ENCODE measurements around the gene TTF2.

The TTF2 gene

GRCh38 chr1:117061986-117062415 lies 1.9 kb downstream of the TTF2 start:
- no peak overlapping the region for H3K4me3 ChIP-seq (ENCODE audit: insufficient read depth, low read depth, low read length)
- no peaks in the 10 kb centered on the region for H3K36me3 ChIP-seq (ENCODE audit: control insufficient read depth, insufficient read depth, low read length)
- H3K27ac ChIP-seq (ENCODE audit: insufficient read depth, low read depth, low read length, poor library complexity, severe bottlenecking) = no peak overlapping the region
- peaks cover 2% of the 10 kb centered on the region for H3K4me1 ChIP-seq (ENCODE audit: control insufficient read depth, insufficient read depth, low read length)
- no peaks in the 10 kb centered on the region for H3K27me3 ChIP-seq (ENCODE audit: control insufficient read depth, insufficient read depth, low read length, poor library complexity, severe bottlenecking)
- WGBS, 2 experiments = 87 to 96% methylated on average over 2 of the region's 2 CpGs
- no peaks in the 10 kb centered on the region for H3K9me3 ChIP-seq (ENCODE audit: control insufficient read depth, low read length)

- Histone ChIP-seq H3K36me3 (ENCODE audit: control insufficient read depth, insufficient read depth, low read length) (no peaks in the 10 kb centered on the region), H3K27me3 (ENCODE audit: control insufficient read depth, insufficient read depth, low read length, poor library complexity, severe bottlenecking) (no peaks in the 10 kb centered on the region), H3K27ac (ENCODE audit: insufficient read depth, low read depth, low read length, poor library complexity, severe bottlenecking) (no peak overlapping the region), H3K4me1 (ENCODE audit: control insufficient read depth, insufficient read depth, low read length) (no peaks in the 10 kb centered on the region), H3K9me3 (ENCODE audit: control insufficient read depth, low read length) (no peaks in the 10 kb centered on the region), H3K4me3 (ENCODE audit: insufficient read depth, low read depth, low read length) (no peak overlapping the region)
- WGBS, 2 experiments = 93% methylated on average over 6 of the region's 6 CpGs
Measured at GRCh38 chr1:117066367-117066766, 6.2 kb downstream of the TTF2 start.

GRCh38 chr1:117067533-117068370 lies 7.6 kb downstream of the TTF2 start:
- Histone ChIP-seq H3K4me3 (ENCODE audit: insufficient read depth, low read depth, low read length) (no peak overlapping the region), H3K9me3 (ENCODE audit: control insufficient read depth, low read length) (no peaks in the 10 kb centered on the region), H3K4me1 (ENCODE audit: control insufficient read depth, insufficient read depth, low read length) (no peaks in the 10 kb centered on the region), H3K36me3 (ENCODE audit: control insufficient read depth, insufficient read depth, low read length) (no peaks in the 10 kb centered on the region), H3K27me3 (ENCODE audit: control insufficient read depth, insufficient read depth, low read length, poor library complexity, severe bottlenecking) (no peaks in the 10 kb centered on the region), H3K27ac (ENCODE audit: insufficient read depth, low read depth, low read length, poor library complexity, severe bottlenecking) (no peak overlapping the region)
- WGBS, 2 experiments = 82 to 84% methylated on average over 6 of the region's 6 CpGs

- no peaks in the 10 kb centered on the region for H3K27me3 ChIP-seq (ENCODE audit: control insufficient read depth, insufficient read depth, low read length, poor library complexity, severe bottlenecking)
- no peak overlapping the region for H3K4me3 ChIP-seq (ENCODE audit: insufficient read depth, low read depth, low read length)
- no peak overlapping the region for H3K27ac ChIP-seq (ENCODE audit: insufficient read depth, low read depth, low read length, poor library complexity, severe bottlenecking)
- H3K9me3 ChIP-seq (ENCODE audit: control insufficient read depth, low read length) = no peaks in the 10 kb centered on the region
- no peaks in the 10 kb centered on the region for H3K36me3 ChIP-seq (ENCODE audit: control insufficient read depth, insufficient read depth, low read length)
- H3K4me1 ChIP-seq (ENCODE audit: control insufficient read depth, insufficient read depth, low read length) = no peaks in the 10 kb centered on the region
- WGBS, 2 experiments = 88 to 89% methylated on average over 5 of the region's 5 CpGs
Measured at GRCh38 chr1:117068580-117068979, 8.5 kb downstream of the TTF2 start.

- Histone ChIP-seq H3K36me3 (ENCODE audit: control insufficient read depth, insufficient read depth, low read length) (no peaks in the 10 kb centered on the region), H3K9me3 (ENCODE audit: control insufficient read depth, low read length) (no peaks in the 10 kb centered on the region), H3K27me3 (ENCODE audit: control insufficient read depth, insufficient read depth, low read length, poor library complexity, severe bottlenecking) (no peaks in the 10 kb centered on the region), H3K27ac (ENCODE audit: insufficient read depth, low read depth, low read length, poor library complexity, severe bottlenecking) (no peak overlapping the region), H3K4me3 (ENCODE audit: insufficient read depth, low read depth, low read length) (no peak overlapping the region), H3K4me1 (ENCODE audit: control insufficient read depth, insufficient read depth, low read length) (no peaks in the 10 kb centered on the region)
- 97% methylated on average over 4 of the region's 4 CpGs for WGBS, 2 experiments
Measured at GRCh38 chr1:117069220-117069844, 9.2 kb downstream of the TTF2 start.

- no peaks in the 10 kb centered on the region for H3K9me3 ChIP-seq (ENCODE audit: control insufficient read depth, low read length)
- peaks cover 4% of the 10 kb centered on the region for H3K36me3 ChIP-seq (ENCODE audit: control insufficient read depth, insufficient read depth, low read length)
- no peak overlapping the region for H3K4me3 ChIP-seq (ENCODE audit: insufficient read depth, low read depth, low read length)
- H3K4me1 ChIP-seq (ENCODE audit: control insufficient read depth, insufficient read depth, low read length) = no peaks in the 10 kb centered on the region
- H3K27me3 ChIP-seq (ENCODE audit: control insufficient read depth, insufficient read depth, low read length, poor library complexity, severe bottlenecking) = no peaks in the 10 kb centered on the region
- H3K27ac ChIP-seq (ENCODE audit: insufficient read depth, low read depth, low read length, poor library complexity, severe bottlenecking) = no peak overlapping the region
- WGBS, 2 experiments = 94 to 100% methylated on average over 2 of the region's 2 CpGs
Measured at GRCh38 chr1:117070124-117070523, 10.0 kb downstream of the TTF2 start.

- H3K4me3 ChIP-seq (ENCODE audit: insufficient read depth, low read depth, low read length) = no peak overlapping the region
- no peak overlapping the region for H3K27ac ChIP-seq (ENCODE audit: insufficient read depth, low read depth, low read length, poor library complexity, severe bottlenecking)
- no peaks in the 10 kb centered on the region for H3K9me3 ChIP-seq (ENCODE audit: control insufficient read depth, low read length)
- WGBS, 2 experiments = 96 to 97% methylated on average over 5 of the region's 5 CpGs
- no peaks in the 10 kb centered on the region for H3K4me1 ChIP-seq (ENCODE audit: control insufficient read depth, insufficient read depth, low read length)
- H3K27me3 ChIP-seq (ENCODE audit: control insufficient read depth, insufficient read depth, low read length, poor library complexity, severe bottlenecking) = no peaks in the 10 kb centered on the region
- H3K36me3 ChIP-seq (ENCODE audit: control insufficient read depth, insufficient read depth, low read length) = peaks cover 42% of the 10 kb centered on the region
Measured at GRCh38 chr1:117076648-117077047, 16.5 kb downstream of the TTF2 start.

GRCh38 chr1:117077267-117077666 lies 17.1 kb downstream of the TTF2 start:
- no peaks in the 10 kb centered on the region for H3K4me1 ChIP-seq (ENCODE audit: control insufficient read depth, insufficient read depth, low read length)
- WGBS, 2 experiments = 92 to 97% methylated on average over 3 of the region's 3 CpGs
- H3K9me3 ChIP-seq (ENCODE audit: control insufficient read depth, low read length) = no peaks in the 10 kb centered on the region
- H3K27ac ChIP-seq (ENCODE audit: insufficient read depth, low read depth, low read length, poor library complexity, severe bottlenecking) = no peak overlapping the region
- H3K27me3 ChIP-seq (ENCODE audit: control insufficient read depth, insufficient read depth, low read length, poor library complexity, severe bottlenecking) = no peaks in the 10 kb centered on the region
- H3K4me3 ChIP-seq (ENCODE audit: insufficient read depth, low read depth, low read length) = no peak overlapping the region
- H3K36me3 ChIP-seq (ENCODE audit: control insufficient read depth, insufficient read depth, low read length) = peaks cover 43% of the 10 kb centered on the region

GRCh38 chr1:117079737-117080136 lies 19.6 kb downstream of the TTF2 start:
- no peaks in the 10 kb centered on the region for H3K4me1 ChIP-seq (ENCODE audit: control insufficient read depth, insufficient read depth, low read length)
- no peak overlapping the region for H3K27ac ChIP-seq (ENCODE audit: insufficient read depth, low read depth, low read length, poor library complexity, severe bottlenecking)
- no peaks in the 10 kb centered on the region for H3K27me3 ChIP-seq (ENCODE audit: control insufficient read depth, insufficient read depth, low read length, poor library complexity, severe bottlenecking)
- no peaks in the 10 kb centered on the region for H3K9me3 ChIP-seq (ENCODE audit: control insufficient read depth, low read length)
- H3K4me3 ChIP-seq (ENCODE audit: insufficient read depth, low read depth, low read length) = no peak overlapping the region
- 92 to 93% methylated on average over 6 of the region's 6 CpGs for WGBS, 2 experiments
- peaks cover 42% of the 10 kb centered on the region for H3K36me3 ChIP-seq (ENCODE audit: control insufficient read depth, insufficient read depth, low read length)

- no peaks in the 10 kb centered on the region for H3K27me3 ChIP-seq (ENCODE audit: control insufficient read depth, insufficient read depth, low read length, poor library complexity, severe bottlenecking)
- no peak overlapping the region for H3K4me3 ChIP-seq (ENCODE audit: insufficient read depth, low read depth, low read length)
- no peaks in the 10 kb centered on the region for H3K4me1 ChIP-seq (ENCODE audit: control insufficient read depth, insufficient read depth, low read length)
- no peak overlapping the region for H3K27ac ChIP-seq (ENCODE audit: insufficient read depth, low read depth, low read length, poor library complexity, severe bottlenecking)
- H3K36me3 ChIP-seq (ENCODE audit: control insufficient read depth, insufficient read depth, low read length) = peaks cover 15% of the 10 kb centered on the region
- no peaks in the 10 kb centered on the region for H3K9me3 ChIP-seq (ENCODE audit: control insufficient read depth, low read length)
- 76 to 77% methylated on average over 6 of the region's 6 CpGs for WGBS, 2 experiments
Measured at GRCh38 chr1:117084231-117084630, 24.1 kb downstream of the TTF2 start.
